Progenitor cell of endocrine pancreas (in vitro differentiated cells): ENCODE results near the gene ANKRD17. TPM values are rescaled to one million over a fixed set of nuclear protein-coding genes. Genes with fewer than 3 reads are reported as not detected.

ENCODE experiments used
- DNase-seq: peaks from one replicate; pipeline ENCODE4 v3.0.0; 2021; ENCODE audit warnings: low spot score; ENCODE audit not compliant: unreplicated experiment
- H3K27ac Mint-ChIP-seq: 2 replicates; pipeline ENCODE4 v1.8.0; 2021; ENCODE audit warnings: mild to moderate bottlenecking, moderate library complexity, mixed read lengths
- H3K27me3 Mint-ChIP-seq: 2 replicates; pipeline ENCODE4 v1.8.0; 2021; ENCODE audit warnings: mixed read lengths
- H3K36me3 Mint-ChIP-seq: 2 replicates; pipeline ENCODE4 v1.8.0; 2022; ENCODE audit warnings: mixed read lengths; ENCODE audit not compliant: insufficient read depth
- H3K4me1 Mint-ChIP-seq: 2 replicates; pipeline ENCODE4 v1.8.0; 2021; ENCODE audit warnings: low read depth, mixed read lengths
- H3K4me3 Mint-ChIP-seq: 2 replicates; pipeline ENCODE4 v1.8.0; 2021; ENCODE audit warnings: low read depth, mild to moderate bottlenecking, moderate library complexity, mixed read lengths
- H3K9me3 Mint-ChIP-seq: 2 replicates; pipeline ENCODE4 v1.8.0; 2021; ENCODE audit warnings: low read depth, mixed read lengths
- CTCF ChIP-seq: fragments of 200-600 bp; sonication (generic); IDR thresholded peaks from one replicate; pipeline ENCODE4 v1.5.0; 2021; ENCODE audit warnings: antibody characterized with exemption, mild to moderate bottlenecking; ENCODE audit not compliant: unreplicated experiment
- total RNA-seq: library from RNA; stranded (reverse); gene quantifications from 2 replicates; pipeline ENCODE4 v1.2.1, GENCODE V29; 2021

The ANKRD17 gene
- total RNA-seq, 1 donor from 2014 or later, result 90.8 TPM

GRCh38 chr4:73245955-73246354 lies 12.6 kb downstream of the ANKRD17 start:
- TF ChIP-seq CTCF, result no peak
- Mint-ChIP-seq H3K4me3 (no peak overlapping the region), H3K4me1 (peaks cover 4% of the 10 kb centered on the region), H3K27ac (no peak overlapping the region), H3K36me3 (peaks cover 12% of the 10 kb centered on the region), H3K9me3 (no peaks in the 10 kb centered on the region), H3K27me3 (no peaks in the 10 kb centered on the region)
- no peak for DNase-seq

- no peak for TF ChIP-seq CTCF
- H3K9me3 Mint-ChIP-seq, result no peaks in the 10 kb centered on the region
- H3K27ac Mint-ChIP-seq, result peak overlapping the region; percentile 84
- no peaks in the 10 kb centered on the region for H3K27me3 Mint-ChIP-seq
- no peak overlapping the region for H3K4me3 Mint-ChIP-seq
- peaks cover 7% of the 10 kb centered on the region for H3K36me3 Mint-ChIP-seq
- no peak for DNase-seq
- peaks cover 4% of the 10 kb centered on the region for H3K4me1 Mint-ChIP-seq
These were observed 13.5 kb downstream of the ANKRD17 start for GRCh38 chr4:73244945-73245601.

GRCh38 chr4:73237044-73237443 lies 21.6 kb downstream of the ANKRD17 start:
- Mint-ChIP-seq H3K9me3 (no peaks in the 10 kb centered on the region), H3K27ac (peak overlapping the region; percentile 15), H3K36me3 (peaks cover 13% of the 10 kb centered on the region), H3K27me3 (no peaks in the 10 kb centered on the region), H3K4me1 (peaks cover 3% of the 10 kb centered on the region), H3K4me3 (no peak overlapping the region)
- DNase-seq, result no peak
- no peak for TF ChIP-seq CTCF

GRCh38 chr4:73236151-73236550 lies 22.4 kb downstream of the ANKRD17 start:
- DNase-seq, result no peak
- Mint-ChIP-seq H3K4me1 (peaks cover 3% of the 10 kb centered on the region), H3K36me3 (peaks cover 13% of the 10 kb centered on the region), H3K27me3 (no peaks in the 10 kb centered on the region), H3K4me3 (no peak overlapping the region), H3K27ac (no peak overlapping the region), H3K9me3 (no peaks in the 10 kb centered on the region)
- TF ChIP-seq CTCF, result no peak

GRCh38 chr4:73234712-73235111 lies 23.9 kb downstream of the ANKRD17 start:
- no peaks in the 10 kb centered on the region for H3K27me3 Mint-ChIP-seq
- H3K9me3 Mint-ChIP-seq, result no peaks in the 10 kb centered on the region
- no peak overlapping the region for H3K4me3 Mint-ChIP-seq
- H3K27ac Mint-ChIP-seq, result no peak overlapping the region
- H3K36me3 Mint-ChIP-seq, result peaks cover 13% of the 10 kb centered on the region
- no peak for TF ChIP-seq CTCF
- DNase-seq, result no peak
- peaks cover 3% of the 10 kb centered on the region for H3K4me1 Mint-ChIP-seq
